ENCODE data around the gene GPC3. TPM values are rescaled to one million over a fixed set of nuclear protein-coding genes. Genes with fewer than 3 reads are reported as not detected.

The GPC3 gene
- total RNA-seq, 6 donors from 2014 or later = 9.4 to 111 (median 57.6) TPM

- peak; percentile 63 to 72 for ATAC-seq (ENCODE audit: low FRiP score in 2 of 2)
- Histone ChIP-seq H3K4me1 (peaks cover 0 to 5% (median 2%) of the 10 kb centered on the region in 4 donors), H3K36me3 (no peaks in the 10 kb centered on the region), H3K4me3 (no peak overlapping the region), H3K27me3 (no peaks in the 10 kb centered on the region), H3K9me3 (no peaks in the 10 kb centered on the region), H3K27ac (no peak overlapping the region)
- TF ChIP-seq CTCF (IDR thresholded peaks at IDR 0.05) = peak; percentile 48 to 71 (median 59)
- no peak for TF ChIP-seq POLR2AphosphoS5 (IDR thresholded peaks at IDR 0.05)
- TF ChIP-seq POLR2A (IDR thresholded peaks at IDR 0.05) = no peak
- no peak for TF ChIP-seq EP300 (IDR thresholded peaks at IDR 0.05)
- no peak for DNase-seq
- WGBS, 2 donors = 4 to 6% methylated on average over 4 of the region's 4 CpGs
These were observed 315.0 kb downstream of the GPC3 start for GRCh38 chrX:133670383-133670782.

GRCh38 chrX:133669214-133669613 is 316.2 kb downstream of the GPC3 start:
- no peak for TF ChIP-seq CTCF (IDR thresholded peaks at IDR 0.05)
- TF ChIP-seq POLR2A (IDR thresholded peaks at IDR 0.05) = no peak
- no peak for TF ChIP-seq EP300 (IDR thresholded peaks at IDR 0.05)
- TF ChIP-seq POLR2AphosphoS5 (IDR thresholded peaks at IDR 0.05) = no peak
- Histone ChIP-seq H3K36me3 (no peaks in the 10 kb centered on the region), H3K27me3 (no peaks in the 10 kb centered on the region), H3K9me3 (no peaks in the 10 kb centered on the region), H3K4me3 (no peak overlapping the region), H3K4me1 (peaks cover 0 to 3% (median under 1%) of the 10 kb centered on the region in 4 donors), H3K27ac (no peak overlapping the region)
- no peak for ATAC-seq (ENCODE audit: low FRiP score in 2 of 2)
- DNase-seq = no peak
- WGBS, 2 donors = 73 to 92% methylated on average over 4 to 5 of the region's 5 CpGs

- no peak for TF ChIP-seq POLR2AphosphoS5 (IDR thresholded peaks at IDR 0.05)
- TF ChIP-seq EP300 (IDR thresholded peaks at IDR 0.05) = no peak
- TF ChIP-seq CTCF (IDR thresholded peaks at IDR 0.05) = no peak
- no peak for TF ChIP-seq POLR2A (IDR thresholded peaks at IDR 0.05)
- no peaks in the 10 kb centered on the region for H3K36me3 ChIP-seq
- DNase-seq = peak in 1 of 2 donors; percentile 32
- no peak overlapping the region for H3K4me3 ChIP-seq
- H3K27ac ChIP-seq = no peak overlapping the region
- no peaks in the 10 kb centered on the region for H3K27me3 ChIP-seq
- peak in 1 of 2 donors; percentile 47 for ATAC-seq (ENCODE audit: low FRiP score in 2 of 2)
- 81 to 87% methylated on average over 3 of the region's 3 CpGs for WGBS, 2 donors
- no peaks in the 10 kb centered on the region for H3K4me1 ChIP-seq
- no peaks in the 10 kb centered on the region for H3K9me3 ChIP-seq
These were observed 317.0 kb downstream of the GPC3 start for GRCh38 chrX:133668225-133668931.

- H3K27ac ChIP-seq = no peak overlapping the region
- TF ChIP-seq CTCF (IDR thresholded peaks at IDR 0.05) (no peak), POLR2AphosphoS5 (IDR thresholded peaks at IDR 0.05) (no peak), EP300 (IDR thresholded peaks at IDR 0.05) (no peak), POLR2A (IDR thresholded peaks at IDR 0.05) (no peak)
- no peaks in the 10 kb centered on the region for H3K36me3 ChIP-seq
- ATAC-seq (ENCODE audit: low FRiP score in 2 of 2) (no peak), DNase-seq (no peak)
- no peaks in the 10 kb centered on the region for H3K9me3 ChIP-seq
- H3K4me3 ChIP-seq = no peak overlapping the region
- H3K4me1 ChIP-seq = no peaks in the 10 kb centered on the region
- no peaks in the 10 kb centered on the region for H3K27me3 ChIP-seq
These were observed 319.1 kb downstream of the GPC3 start for GRCh38 chrX:133666256-133666655.
